HG03439 (cell line): Measurements from ENCODE around the gene S100A9.

ENCODE experiments used
- ATAC-seq: cut with Tn5 transposase; IDR thresholded peaks from one replicate; pipeline ENCODE4 v1.9.1; 2021; ENCODE audit warnings: mild to moderate bottlenecking, moderate library complexity; ENCODE audit not compliant: unreplicated experiment

S100A9 gene

DNA sequence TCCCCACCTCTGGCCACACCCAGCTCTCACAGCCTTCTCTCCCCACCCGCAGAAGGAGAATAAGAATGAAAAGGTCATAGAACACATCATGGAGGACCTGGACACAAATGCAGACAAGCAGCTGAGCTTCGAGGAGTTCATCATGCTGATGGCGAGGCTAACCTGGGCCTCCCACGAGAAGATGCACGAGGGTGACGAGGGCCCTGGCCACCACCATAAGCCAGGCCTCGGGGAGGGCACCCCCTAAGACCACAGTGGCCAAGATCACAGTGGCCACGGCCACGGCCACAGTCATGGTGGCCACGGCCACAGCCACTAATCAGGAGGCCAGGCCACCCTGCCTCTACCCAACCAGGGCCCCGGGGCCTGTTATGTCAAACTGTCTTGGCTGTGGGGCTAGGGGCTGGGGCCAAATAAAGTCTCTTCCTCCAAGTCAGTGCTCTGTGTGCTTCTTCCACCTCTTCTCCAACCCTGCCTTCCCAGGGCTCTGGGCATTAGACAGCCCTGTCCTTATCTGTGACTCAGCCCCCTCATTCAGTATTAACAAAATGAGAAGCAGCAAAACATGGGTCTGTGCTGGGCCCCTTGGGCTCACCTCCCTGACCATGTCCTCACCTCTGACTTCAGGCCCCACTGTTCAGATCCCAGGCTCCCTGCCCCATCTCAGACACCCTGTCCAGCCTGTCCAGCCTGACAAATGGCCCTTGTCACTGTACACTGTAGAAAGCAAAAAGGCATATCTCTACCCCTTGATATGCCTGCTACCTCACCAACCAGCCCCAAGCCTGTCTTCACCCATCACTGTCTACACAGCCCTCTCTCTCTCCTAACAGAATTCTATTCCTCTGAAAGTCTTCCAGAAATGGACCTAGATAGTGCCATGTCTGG is 3.2 kb downstream of the S100A9 start:
- ATAC-seq, result no peak

DNA sequence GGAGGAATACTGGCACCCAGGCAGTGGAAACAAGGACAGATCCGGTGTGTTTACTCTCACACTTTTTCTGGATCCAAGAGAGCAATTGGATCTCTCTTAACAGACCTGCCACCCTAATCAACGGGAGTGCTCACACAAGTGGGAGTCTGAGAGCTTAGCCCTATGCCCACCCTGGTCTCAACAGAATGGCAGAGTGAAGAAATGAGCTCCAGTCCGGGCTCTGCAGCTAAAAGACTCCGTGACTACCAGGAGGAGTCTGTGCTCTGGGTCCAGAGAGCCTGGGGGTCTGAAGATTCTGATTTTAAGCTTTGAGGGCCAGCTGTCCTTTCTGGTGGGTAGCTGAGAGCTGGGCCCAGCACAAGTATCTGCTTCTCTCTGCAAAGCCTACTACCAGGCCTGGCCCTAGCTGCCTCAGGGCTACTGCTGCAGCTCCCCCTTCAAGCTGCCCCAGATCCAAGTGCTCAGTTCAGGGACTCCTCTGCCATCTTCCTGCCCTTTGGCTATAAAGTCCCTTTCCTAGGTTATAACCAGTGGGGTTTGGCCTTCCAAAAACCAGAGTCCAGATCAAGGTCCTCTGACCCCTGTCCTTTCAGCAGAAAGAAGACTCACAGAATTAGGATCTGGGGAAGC is 3.9 kb downstream of the S100A9 start:
- no peak for ATAC-seq

DNA sequence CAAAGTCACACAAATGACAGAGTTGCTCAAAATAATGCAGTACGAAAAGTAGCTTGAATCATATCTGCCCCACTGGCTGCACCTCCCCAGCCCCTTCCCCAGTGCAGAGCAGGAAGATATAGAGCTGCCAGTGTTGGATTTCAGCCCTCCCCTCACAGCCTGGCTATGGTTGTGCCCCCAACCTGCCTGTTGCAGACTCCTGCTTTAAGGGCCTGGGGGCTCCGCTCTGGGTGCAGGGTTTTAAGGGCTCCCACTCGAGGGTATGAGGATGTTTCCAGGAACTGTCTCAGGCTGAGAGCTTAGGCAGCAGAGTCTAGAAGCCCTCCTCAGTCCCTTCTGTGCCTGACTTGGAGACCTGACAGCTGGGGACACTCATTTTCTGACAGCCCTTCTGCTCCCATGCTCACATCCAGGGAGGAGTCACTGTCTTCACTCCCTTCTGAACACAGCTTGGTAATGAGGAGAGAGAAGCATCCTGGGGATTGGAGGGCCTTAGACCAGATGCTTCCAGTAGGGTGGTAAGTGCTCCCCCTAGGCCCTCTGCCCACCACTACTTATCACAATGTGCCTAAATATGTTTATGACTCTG is 4.6 kb downstream of the S100A9 start:
- no peak for ATAC-seq

DNA sequence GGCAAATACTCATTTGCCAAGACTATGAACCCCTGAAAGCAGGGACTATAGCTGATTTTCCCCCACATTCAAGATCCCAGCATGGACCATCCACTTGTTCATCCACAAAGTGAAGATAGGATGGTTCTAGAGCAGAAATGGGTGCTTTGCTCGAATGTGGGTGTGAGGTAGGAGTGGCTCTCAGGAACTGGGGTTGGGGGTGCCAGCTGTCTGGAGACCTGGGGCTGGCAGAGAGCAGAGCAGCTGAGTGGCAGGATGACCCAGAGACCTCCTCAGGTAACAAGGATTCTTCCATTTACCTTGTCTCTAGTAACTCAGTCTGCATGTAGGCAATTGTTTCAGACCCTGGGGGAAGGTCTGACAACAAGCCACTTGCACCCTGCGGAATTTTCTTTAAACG is 6.0 kb downstream of the S100A9 start:
- no peak for ATAC-seq

DNA sequence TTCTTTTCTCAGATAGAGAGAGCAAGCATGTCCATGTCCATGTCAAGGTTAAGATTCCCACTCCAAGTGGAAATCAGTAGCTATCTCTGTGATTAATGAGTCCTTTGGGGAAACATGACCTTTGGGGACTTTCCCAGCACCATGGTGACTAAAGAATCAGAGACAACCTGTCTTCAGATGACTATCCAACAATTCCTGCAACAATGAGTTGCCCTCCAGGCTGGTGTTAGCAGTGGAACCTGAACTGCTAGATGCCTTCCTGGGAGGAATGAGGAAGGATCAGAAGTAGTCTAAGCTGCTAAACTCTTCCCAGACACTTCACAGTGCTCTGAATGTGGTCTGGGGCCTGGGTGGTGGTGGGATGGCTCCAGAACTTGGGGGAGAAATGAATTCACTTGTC is 6.5 kb downstream of the S100A9 start:
- ATAC-seq, result no peak

DNA sequence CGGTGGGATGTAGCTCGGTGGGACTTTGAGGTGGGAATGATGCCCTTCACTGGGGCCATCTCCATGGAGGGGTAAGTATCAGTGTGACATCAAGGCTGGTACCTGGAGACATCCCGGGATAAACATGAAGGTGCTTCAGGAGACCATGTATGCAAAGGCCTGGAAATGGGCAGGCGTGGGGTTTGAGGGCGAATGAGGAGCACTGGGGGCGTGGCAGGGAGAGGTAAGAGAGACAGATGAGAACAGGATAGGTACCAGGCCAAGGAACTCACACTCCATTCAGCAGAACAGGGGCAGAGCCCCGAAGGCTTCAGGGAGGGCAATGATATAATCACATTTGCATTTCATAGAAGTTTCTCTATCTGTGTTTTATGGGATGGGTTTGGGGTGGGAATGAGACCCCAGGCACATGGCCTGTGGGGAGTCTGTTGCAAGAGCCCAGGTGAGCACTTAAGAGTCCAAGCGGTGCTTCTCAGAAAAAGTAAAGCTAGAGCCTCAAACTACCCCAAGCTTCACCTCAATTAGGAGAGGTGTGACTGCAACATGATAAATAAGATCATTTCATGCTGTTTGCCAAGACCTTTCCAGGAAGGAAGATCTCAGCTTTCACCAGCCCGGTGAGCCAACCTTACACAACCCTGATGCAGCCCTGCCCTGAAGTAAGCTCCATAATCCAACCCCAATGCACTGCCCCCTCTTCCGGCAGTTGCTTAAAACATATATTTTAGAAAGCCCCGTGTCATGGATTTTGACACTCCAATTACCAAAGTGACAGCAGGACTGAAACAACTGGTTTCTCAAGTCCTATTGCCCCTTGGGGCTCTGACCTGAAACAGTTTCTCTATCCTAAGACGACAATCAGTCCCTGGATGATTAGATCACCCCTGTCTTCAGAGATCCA is 7.4 kb downstream of the S100A9 start:
- no peak for ATAC-seq

DNA sequence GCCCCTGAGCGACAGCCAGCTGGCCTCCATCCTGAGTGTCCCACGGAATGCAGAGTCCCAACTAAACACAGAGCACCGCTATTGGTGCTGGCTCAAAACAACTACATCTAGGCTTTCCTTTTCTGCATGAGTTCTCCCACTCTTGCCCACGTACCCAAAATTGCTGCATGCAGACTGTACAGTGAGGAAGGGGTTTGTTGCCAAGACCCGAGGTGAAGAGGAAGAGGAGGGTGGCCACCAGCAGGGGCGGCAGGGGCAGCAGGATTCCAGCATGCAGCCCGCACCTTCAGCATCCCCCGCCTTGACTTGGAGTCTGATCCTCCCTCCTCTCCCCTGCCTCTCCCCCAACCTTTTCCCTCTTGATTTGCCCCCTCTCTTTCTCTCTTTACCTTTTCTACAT is 8.0 kb downstream of the S100A9 start:
- ATAC-seq, result no peak

DNA sequence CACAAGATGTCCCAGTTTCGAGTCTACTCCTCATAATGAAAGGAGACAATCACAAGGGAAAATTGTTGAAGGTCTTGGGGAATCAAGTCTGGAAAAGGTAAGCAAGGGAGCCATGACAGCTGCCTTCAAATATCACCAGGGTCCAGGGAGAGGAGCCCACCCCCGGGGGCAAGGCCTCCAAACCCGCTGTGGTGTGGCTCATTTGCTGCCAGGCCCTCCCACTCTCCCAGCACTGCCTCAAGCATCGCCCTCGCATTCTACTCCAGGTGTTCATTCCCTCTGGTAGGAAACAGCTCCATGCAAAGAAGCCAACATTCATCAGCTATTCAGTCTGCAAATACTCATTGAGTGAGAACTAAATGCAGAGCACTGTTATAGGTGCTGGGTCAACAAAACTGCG is 8.6 kb downstream of the S100A9 start:
- no peak for ATAC-seq

DNA sequence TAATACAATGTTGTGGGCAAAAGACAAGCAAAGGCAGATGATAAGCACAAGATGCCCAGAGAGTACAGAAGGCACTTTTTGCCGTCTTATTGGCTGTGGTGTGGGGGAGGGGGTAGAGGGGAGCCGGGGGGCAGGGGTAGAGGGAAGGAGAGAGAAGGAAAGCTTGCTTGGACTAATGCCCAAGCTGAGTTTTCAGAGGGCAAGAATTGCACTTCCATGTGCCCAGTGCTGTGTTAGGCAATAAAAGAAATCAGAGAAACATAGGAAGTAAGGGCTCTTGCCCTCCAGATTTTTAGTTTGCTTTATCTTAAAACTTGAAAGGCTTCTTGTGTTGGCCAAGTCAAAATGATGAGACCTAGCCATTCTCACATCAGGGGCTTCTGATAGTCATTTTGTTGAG is 9.4 kb downstream of the S100A9 start:
- ATAC-seq, result no peak

DNA sequence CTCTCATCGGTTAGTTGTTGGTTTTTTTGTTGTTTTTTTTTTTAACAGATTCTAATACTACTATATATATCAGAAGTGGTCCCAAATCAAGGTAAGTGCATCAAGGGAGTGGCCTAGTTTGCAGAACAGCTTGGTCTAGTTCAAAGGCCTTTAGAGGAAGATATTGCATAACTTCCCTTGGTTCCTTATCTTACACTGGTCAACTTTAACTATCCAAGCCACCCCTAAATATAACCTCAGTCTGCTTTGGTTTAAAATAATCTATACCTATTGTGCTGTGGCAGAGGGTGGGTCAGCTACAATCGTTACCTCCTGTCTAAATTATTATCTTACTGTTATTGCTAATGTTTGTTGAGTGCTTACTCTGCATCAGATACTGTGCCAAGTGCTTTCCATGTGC is 10.8 kb downstream of the S100A9 start:
- no peak for ATAC-seq

DNA sequence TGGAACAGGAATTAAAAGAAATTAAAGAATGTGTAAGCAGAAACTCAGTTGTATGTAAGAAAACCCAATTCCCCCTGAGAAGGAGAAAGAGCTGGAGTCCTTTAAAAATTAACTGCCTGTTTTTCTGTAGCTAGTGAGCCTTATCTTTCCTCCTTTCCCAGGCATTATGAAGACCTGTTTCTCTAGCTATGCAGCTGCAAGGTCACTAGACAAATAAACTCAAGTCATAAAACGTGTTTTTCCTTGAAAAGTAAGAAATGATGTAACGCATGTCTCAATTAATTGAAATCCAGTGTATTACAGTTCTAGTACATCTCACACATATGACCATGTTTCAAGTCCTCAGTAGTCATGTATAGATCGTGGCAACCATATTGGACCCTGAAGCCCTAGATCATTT is 12.5 kb downstream of the S100A9 start:
- no peak for ATAC-seq

DNA sequence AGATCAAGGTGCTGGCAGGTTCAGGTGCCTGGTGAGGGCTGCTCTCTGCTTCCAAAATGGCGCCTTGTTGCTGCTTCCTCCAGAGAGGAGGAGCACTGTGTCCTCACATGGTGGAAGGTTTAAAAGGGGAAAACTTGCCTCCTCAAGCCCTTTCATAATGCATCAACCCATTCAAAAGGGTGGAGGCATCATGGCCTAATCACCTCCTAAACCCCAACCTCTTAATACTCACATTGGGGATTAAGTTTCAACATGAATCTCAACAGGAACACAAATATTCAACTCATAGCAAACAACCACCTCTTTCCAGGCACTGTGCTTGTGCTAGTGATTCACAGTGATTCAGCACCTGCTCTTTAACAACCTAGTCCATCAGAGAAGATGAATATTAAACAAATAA is 13.6 kb downstream of the S100A9 start:
- ATAC-seq, result no peak

DNA sequence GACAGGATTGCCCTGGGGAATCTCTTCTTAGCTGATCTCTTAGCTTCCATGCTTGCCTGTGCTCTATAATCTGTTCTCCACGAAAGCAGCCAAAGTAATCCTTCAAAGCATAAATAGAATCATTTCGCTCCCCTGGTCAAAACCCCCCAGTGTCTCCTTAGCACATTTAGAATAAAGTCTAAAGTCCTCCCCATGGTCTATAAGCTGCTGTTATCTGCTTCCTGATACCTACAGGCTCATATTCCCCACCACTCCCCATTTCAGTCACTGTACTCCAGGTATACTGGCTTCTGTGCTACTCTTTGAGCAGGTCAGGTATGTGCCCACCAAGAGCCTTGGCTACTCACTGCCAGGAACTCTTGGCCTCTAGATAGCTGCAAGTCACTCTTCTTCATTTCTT is 14.9 kb downstream of the S100A9 start:
- ATAC-seq, result no peak

DNA sequence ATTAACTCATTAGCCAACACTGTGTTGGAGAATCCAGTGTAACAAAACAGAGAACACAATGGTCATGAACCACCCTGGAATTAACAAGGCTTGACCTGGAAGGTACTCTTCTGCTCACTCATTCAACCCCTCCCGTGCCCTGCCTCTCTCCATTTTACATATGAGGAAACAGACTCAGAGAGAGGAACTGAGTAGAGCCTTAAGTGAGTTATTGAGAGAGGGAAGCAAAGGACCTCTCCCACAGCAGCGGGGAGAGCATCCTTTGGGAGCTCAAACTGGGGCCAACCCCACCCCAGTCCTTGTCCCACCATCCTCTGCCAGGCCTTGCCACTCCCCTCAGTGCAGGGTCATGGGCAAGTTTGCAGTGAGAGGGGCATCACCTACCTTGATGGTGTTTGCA is 16.4 kb downstream of the S100A9 start:
- no peak for ATAC-seq

DNA sequence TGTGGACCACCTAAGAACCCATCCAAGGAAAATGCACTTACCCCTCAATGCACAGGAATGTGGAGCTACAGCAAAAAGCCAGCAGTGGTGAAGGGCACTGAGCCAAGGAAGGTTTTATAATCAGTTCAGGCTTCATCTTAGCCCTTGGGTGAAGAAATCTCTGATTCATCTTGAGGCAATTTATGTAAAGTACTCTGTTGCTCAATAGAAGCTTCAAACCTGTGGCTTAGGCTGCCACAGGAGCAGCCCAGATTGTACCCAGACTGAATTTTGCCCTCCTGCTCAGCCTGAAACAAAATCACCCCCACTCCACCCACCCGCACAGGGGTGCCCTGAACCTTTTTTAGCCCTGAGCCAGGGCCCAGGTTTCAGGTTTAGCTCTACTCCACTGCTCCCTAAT is 17.9 kb downstream of the S100A9 start, which contains the start of gene S100A12:
Gene S100A12, minus strand, starts transcription at position 111 of the 400 bp plus-strand sequence. CDS start 1,029 bp downstream, outside the sequence.
- ATAC-seq, result no peak

DNA sequence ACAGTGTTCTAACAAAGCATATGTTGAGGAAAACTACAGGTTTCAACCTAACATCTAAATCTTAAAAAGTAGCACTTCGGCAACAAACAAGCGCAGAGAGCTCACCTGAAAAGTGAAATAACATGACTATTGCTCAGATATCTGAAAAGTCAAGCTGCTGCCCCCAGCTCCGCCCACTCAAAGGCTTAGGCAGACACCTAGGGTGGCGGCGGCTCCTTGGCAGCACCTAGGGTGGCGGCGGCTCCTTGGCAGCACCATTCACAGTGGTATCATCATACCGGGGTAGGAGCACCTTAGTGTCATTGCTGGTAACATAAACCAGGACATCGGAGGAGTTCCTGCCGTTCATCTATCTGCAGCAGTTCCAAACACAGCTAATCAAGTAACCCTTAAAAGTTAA is 21.9 kb downstream of the S100A9 start:
- no peak for ATAC-seq

DNA sequence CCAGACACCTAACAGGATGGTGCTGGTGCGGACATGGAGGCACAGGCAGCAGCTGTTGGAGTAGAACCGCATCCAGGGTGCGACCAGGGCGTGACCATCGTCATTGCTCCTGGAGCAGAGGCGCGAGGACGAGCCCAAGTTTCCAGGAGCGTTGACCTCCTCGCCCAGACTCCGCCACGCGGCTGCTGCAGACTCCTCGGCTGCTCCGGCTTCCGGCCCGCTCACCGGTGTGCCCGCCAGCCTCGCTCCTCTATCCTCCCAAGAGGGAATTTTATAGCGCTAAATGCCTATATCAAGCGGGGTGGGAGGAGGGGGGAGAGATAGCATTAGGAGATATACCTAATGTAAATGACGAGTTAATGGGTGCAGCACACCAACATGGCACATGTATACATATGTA is 23.1 kb downstream of the S100A9 start:
- ATAC-seq, result no peak

DNA sequence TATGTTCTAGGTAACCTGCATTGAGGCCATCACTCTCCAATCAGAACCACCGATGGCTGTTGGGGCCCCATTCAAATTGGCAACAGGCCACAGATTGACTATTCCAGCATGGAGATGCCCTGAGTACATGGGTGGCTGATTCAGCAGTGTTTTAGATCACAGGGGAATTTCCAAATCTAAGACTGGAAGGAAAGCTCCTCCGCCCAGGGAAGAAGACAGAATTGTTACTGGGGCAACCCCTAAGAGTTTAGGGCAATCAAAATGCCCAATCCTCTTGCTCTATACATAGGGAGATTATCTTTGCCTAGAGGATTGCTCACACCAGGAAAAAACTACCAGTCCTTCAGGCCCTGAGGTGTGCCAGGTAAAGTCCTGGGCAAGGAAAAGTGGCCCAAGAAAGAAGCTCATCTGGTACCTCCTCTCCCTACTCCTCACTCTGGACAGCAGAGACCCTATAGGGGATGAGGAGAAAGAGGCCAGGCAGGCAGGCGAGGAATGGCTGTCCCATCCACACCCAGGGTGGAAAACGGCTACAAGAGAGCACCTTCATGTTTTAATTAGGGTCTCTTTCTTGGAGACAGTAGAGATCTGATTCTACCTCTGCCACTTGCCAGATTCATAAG is 27.4 kb downstream of the S100A9 start:
- no peak for ATAC-seq

DNA sequence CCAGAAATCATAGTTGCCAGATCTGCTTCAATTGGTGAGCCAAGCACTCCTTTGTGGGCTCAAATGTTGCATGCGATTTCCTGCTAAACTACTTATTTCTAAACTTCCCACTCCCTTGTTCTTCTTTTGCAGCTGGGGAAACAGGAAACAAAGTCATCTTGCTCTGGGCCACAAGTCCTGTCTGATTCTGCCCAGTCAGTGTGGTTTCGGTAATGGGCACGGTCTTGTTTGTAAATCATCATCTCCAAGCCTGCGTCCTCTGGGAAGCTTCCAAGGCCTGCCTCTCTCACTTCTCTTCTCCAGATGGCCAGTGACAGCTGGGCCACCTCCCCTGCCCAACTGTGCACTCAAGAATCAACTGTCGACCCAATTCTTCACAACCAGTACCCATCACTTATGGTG is 28.8 kb downstream of the S100A9 start:
- ATAC-seq, result no peak

DNA sequence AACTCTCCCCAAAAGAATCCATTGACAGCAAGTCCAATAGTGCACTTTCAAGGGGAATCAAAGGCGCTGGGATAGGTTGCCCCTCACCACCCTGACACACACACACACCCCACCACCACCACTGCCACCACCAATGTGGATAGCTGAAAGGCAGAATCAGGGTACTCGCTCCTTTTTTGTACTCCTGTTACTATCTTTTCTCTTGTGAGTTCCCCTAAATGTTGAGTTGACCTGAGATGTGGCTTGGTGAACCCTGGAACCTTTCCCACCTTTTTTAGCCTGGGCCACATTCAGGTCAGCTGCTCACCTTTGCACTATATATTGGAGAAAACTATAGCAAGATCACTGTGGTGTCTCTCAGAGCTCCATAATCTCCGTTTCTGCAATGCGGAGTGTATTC is 29.3 kb downstream of the S100A9 start:
- no peak for ATAC-seq

DNA sequence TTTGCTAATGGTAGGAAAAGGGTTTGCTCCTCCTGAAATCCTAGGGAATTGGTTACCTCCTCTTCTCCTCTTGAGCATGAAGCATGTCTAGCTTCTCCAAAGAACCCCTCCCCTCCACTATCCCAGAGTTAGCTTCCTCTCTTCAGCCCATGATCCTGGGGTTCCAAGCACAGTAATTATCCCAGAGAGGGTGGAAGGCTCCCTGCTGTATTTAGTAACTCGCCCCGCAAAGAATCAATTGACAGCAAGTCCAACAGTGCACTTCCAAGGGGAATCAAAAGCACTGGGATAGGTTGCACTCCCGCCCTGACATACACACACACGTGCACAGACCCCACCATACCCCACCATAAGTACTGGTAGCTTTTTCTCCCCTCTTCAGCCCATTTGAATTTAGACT is 30.1 kb downstream of the S100A9 start:
- no peak for ATAC-seq
